Astrocyte (in vitro differentiated cells and primary cell): ENCODE measurements around the gene PHKG1.
A peak's percentile ranks its signal among the peaks of the same experiment; 100 is the strongest.

Source experiments
- EZH2 ChIP-seq: IDR thresholded peaks from 2 replicates; pipeline ENCODE4 v1.6.1; 2012; ENCODE audit warnings: mild to moderate bottlenecking, low read length, inconsistent platforms; ENCODE audit not compliant: insufficient read depth
- TF ChIP-seq, protein P1 (sequence below): IDR thresholded peaks from 2 replicates; pipeline ENCODE4 v1.5.1; 2011; ENCODE audit warnings: low read depth, mild to moderate bottlenecking, inconsistent platforms, low read length, moderate library complexity; ENCODE audit not compliant: insufficient read depth

GRCh38 chr7:56079450-56080185, 13.1 kb downstream of the PHKG1 start:
- TF ChIP-seq, protein P1, sequence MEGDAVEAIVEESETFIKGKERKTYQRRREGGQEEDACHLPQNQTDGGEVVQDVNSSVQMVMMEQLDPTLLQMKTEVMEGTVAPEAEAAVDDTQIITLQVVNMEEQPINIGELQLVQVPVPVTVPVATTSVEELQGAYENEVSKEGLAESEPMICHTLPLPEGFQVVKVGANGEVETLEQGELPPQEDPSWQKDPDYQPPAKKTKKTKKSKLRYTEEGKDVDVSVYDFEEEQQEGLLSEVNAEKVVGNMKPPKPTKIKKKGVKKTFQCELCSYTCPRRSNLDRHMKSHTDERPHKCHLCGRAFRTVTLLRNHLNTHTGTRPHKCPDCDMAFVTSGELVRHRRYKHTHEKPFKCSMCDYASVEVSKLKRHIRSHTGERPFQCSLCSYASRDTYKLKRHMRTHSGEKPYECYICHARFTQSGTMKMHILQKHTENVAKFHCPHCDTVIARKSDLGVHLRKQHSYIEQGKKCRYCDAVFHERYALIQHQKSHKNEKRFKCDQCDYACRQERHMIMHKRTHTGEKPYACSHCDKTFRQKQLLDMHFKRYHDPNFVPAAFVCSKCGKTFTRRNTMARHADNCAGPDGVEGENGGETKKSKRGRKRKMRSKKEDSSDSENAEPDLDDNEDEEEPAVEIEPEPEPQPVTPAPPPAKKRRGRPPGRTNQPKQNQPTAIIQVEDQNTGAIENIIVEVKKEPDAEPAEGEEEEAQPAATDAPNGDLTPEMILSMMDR = peak; percentile 64
- no peak for TF ChIP-seq EZH2
